Smooth muscle cell (in vitro differentiated cells): Measurements from ENCODE around the gene RNU6-1. TPM values are rescaled to one million over a fixed set of nuclear protein-coding genes. Genes with fewer than 3 reads are reported as not detected.

ENCODE experiments used
- DNase-seq: peaks from one replicate; lab custom pipeline; 2025; ENCODE audit not compliant: unreplicated experiment; lab: John Stamatoyannopoulos, UW
- H2AFZ ChIP-seq: fragments of 200-600 bp; sonication (generic); 2 replicates; pipeline ENCODE4 v1.6.0; 2016; ENCODE audit warnings: antibody characterized with exemption, low read depth, mild to moderate bottlenecking
- H3F3A ChIP-seq: fragments of 200-600 bp; sonication (generic); 2 replicates; pipeline ENCODE4 v1.6.0; 2017; ENCODE audit warnings: antibody characterized with exemption, low read depth
- H3K27ac ChIP-seq: fragments of 200-600 bp; sonication (generic); 2 replicates; pipeline ENCODE4 v1.5.1; 2016; ENCODE audit warnings: low read depth, mild to moderate bottlenecking
- H3K27me3 ChIP-seq: fragments of 200-600 bp; sonication (generic); 2 replicates; pipeline ENCODE4 v1.6.1; 2016; ENCODE audit warnings: low read depth, mild to moderate bottlenecking
- H3K36me3 ChIP-seq: fragments of 200-600 bp; sonication (generic); 2 replicates; pipeline ENCODE4 v1.5.1; 2016; ENCODE audit warnings: low read depth
- H3K4me1 ChIP-seq: fragments of 200-600 bp; sonication (generic); 2 replicates; pipeline ENCODE4 v1.5.1; 2016; ENCODE audit warnings: low read depth
- H3K4me2 ChIP-seq: fragments of 200-600 bp; sonication (generic); 2 replicates; pipeline ENCODE4 v1.6.0; 2016; ENCODE audit warnings: mild to moderate bottlenecking
- H3K4me3 ChIP-seq: fragments of 200-600 bp; sonication (generic); 2 replicates; pipeline ENCODE4 v1.5.1; 2016; ENCODE audit warnings: mild to moderate bottlenecking
- H3K79me2 ChIP-seq: fragments of 200-600 bp; sonication (generic); 2 replicates; pipeline ENCODE4 v1.6.0; 2016; ENCODE audit warnings: low read depth, mild to moderate bottlenecking
- H3K9ac ChIP-seq: fragments of 200-600 bp; sonication (generic); 2 replicates; pipeline ENCODE4 v1.6.0; 2016; ENCODE audit warnings: low read depth
- H3K9me3 ChIP-seq: fragments of 200-600 bp; sonication (generic); replicated peaks from 2 replicates; pipeline ENCODE4 v1.5.1; 2016; ENCODE audit warnings: low read depth
- H4K20me1 ChIP-seq: fragments of 200-600 bp; sonication (generic); 2 replicates; pipeline ENCODE4 v1.6.0; 2016; ENCODE audit warnings: low read depth
- WGBS: methylation state at CpG from one replicate; pipeline ENCODE4 v1.1.7; 2016; ENCODE audit warnings: low lambda C conversion rate; 5-methylcytosine and 5-hydroxymethylcytosine counted together
- polyA plus RNA-seq: library from polyadenylated mRNA; unstranded; fragments of >200 nt; fragmentation: Nextera tagmentation; extraction: Ambion mirVana; gene quantifications from 2 replicates; pipeline ENCODE4 v1.2.1, GENCODE V29; 2016
- total RNA-seq: library from RNA; depleted of rRNA; stranded (reverse); fragments of >200 nt; gene quantifications from 2 replicates; pipeline ENCODE4 v1.2.3, GENCODE V29; 2014
- TF ChIP-seq, protein P1 (sequence below): fragments of 200-600 bp; sonication (generic); IDR thresholded peaks from 2 replicates; pipeline ENCODE4 v1.5.1; 2017; ENCODE audit warnings: borderline replicate concordance, mild to moderate bottlenecking, antibody characterized with exemption; ENCODE audit not compliant: insufficient read depth, poor library complexity, severe bottlenecking

The RNU6-1 gene
- total and polyA plus RNA-seq, 2 experiments from 2014 or later, result not detected

DNA sequence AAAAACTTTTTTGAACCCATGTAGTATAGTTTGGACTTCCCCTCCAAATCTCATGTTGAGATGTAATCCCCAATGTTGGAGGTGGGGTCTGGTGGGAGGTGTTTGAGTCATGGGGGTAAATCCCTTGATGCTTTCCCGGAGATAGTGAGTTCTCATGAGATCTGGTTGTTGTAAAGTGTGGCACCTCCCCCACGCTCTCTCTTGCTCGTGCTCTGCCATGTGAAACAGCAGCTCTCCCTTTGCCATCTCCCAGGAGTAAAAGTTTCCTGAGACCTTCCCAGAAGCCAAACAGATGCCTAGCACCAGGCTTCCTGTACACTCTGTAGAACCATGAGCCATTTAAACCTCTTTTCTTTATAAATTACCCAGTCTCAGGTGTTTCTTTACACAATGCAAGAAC, 16.0 kb upstream of the RNU6-1 start:
- H3K9me3 ChIP-seq, result no peaks in the 10 kb centered on the region
- H2AFZ ChIP-seq, result no peak overlapping the region
- no peak overlapping the region for H3K4me2 ChIP-seq
- H3F3A ChIP-seq, result no peaks in the 10 kb centered on the region
- H3K79me2 ChIP-seq, result no peaks in the 10 kb centered on the region
- H3K4me1 ChIP-seq, result no peaks in the 10 kb centered on the region
- no peak for DNase-seq
- H3K27ac ChIP-seq, result peak overlapping the region; percentile 17
- no peak overlapping the region for H3K4me3 ChIP-seq
- H3K27me3 ChIP-seq, result no peaks in the 10 kb centered on the region
- WGBS, result 23% methylated on average over 3 of the region's 3 CpGs
- TF ChIP-seq, protein P1, sequence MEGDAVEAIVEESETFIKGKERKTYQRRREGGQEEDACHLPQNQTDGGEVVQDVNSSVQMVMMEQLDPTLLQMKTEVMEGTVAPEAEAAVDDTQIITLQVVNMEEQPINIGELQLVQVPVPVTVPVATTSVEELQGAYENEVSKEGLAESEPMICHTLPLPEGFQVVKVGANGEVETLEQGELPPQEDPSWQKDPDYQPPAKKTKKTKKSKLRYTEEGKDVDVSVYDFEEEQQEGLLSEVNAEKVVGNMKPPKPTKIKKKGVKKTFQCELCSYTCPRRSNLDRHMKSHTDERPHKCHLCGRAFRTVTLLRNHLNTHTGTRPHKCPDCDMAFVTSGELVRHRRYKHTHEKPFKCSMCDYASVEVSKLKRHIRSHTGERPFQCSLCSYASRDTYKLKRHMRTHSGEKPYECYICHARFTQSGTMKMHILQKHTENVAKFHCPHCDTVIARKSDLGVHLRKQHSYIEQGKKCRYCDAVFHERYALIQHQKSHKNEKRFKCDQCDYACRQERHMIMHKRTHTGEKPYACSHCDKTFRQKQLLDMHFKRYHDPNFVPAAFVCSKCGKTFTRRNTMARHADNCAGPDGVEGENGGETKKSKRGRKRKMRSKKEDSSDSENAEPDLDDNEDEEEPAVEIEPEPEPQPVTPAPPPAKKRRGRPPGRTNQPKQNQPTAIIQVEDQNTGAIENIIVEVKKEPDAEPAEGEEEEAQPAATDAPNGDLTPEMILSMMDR, result no peak
- H3K9ac ChIP-seq, result no peak overlapping the region
- no peaks in the 10 kb centered on the region for H3K36me3 ChIP-seq
- H4K20me1 ChIP-seq, result no peaks in the 10 kb centered on the region

DNA sequence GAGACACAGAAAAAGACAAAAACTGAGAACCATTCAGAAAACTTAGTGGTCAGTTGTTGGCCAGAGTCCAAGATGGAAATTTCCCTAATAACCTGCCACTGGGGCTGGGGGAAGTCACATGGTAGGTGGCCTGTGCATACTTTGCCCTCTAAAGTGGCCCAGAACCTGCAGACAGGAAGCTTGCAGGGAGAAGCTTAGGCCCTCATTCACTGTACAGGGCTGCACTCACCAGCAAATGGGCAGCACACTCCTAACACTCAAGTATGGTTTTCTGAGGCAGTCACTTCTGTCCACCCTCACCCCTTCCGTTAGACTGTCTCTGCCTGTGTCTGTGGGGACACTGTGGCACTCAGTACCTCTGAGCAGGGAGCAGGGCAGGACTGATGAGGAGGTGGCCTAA, 14.5 kb upstream of the RNU6-1 start:
- no peaks in the 10 kb centered on the region for H3K4me1 ChIP-seq
- no peaks in the 10 kb centered on the region for H3K36me3 ChIP-seq
- H3K27me3 ChIP-seq, result no peaks in the 10 kb centered on the region
- no peak overlapping the region for H3K9ac ChIP-seq
- H3K79me2 ChIP-seq, result no peaks in the 10 kb centered on the region
- no peak overlapping the region for H3K4me3 ChIP-seq
- WGBS, result 75% methylated on average over 1 of the region's 1 CpG
- TF ChIP-seq, protein P1, result no peak
- no peak overlapping the region for H2AFZ ChIP-seq
- no peak overlapping the region for H3K27ac ChIP-seq
- H4K20me1 ChIP-seq, result no peaks in the 10 kb centered on the region
- DNase-seq, result no peak
- H3K4me2 ChIP-seq, result no peak overlapping the region
- no peaks in the 10 kb centered on the region for H3K9me3 ChIP-seq
- H3F3A ChIP-seq, result no peaks in the 10 kb centered on the region

DNA sequence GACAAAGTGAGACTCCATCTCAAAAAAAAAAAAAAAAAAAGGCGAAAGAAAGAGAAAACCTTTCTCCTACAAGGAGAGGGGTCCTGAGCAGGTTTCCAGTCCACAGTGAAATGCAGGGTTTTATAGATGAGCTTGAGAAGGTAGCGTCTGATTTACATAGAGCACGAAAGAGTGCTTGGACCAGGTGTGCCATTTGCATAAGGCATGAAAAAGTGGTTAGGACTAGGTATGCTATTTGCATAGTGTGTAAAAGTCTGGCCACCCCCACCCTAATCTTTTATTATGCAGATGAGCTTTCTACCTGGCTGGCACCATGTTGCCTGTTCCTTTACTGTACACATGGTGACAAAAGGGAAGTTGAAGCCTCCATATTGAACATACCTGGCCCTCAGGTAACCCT, 13.6 kb upstream of the RNU6-1 start:
- WGBS, result 92% methylated on average over 3 of the region's 3 CpGs
- H3K4me1 ChIP-seq, result no peaks in the 10 kb centered on the region
- H3K9ac ChIP-seq, result no peak overlapping the region
- H3K36me3 ChIP-seq, result no peaks in the 10 kb centered on the region
- no peak overlapping the region for H2AFZ ChIP-seq
- TF ChIP-seq, protein P1, result no peak
- no peaks in the 10 kb centered on the region for H3F3A ChIP-seq
- no peak for DNase-seq
- H3K27ac ChIP-seq, result no peak overlapping the region
- H4K20me1 ChIP-seq, result no peaks in the 10 kb centered on the region
- H3K4me3 ChIP-seq, result no peak overlapping the region
- no peak overlapping the region for H3K4me2 ChIP-seq
- H3K79me2 ChIP-seq, result no peaks in the 10 kb centered on the region
- no peaks in the 10 kb centered on the region for H3K9me3 ChIP-seq
- no peaks in the 10 kb centered on the region for H3K27me3 ChIP-seq

GRCh38 chr15:67852418-67852817, 12.6 kb upstream of the RNU6-1 start:
- Histone ChIP-seq H3K4me3 (no peak overlapping the region), H3K27me3 (no peaks in the 10 kb centered on the region), H3K79me2 (no peaks in the 10 kb centered on the region), H3F3A (no peaks in the 10 kb centered on the region), H3K4me2 (no peak overlapping the region), H2AFZ (no peak overlapping the region), H3K4me1 (no peaks in the 10 kb centered on the region), H3K36me3 (no peaks in the 10 kb centered on the region), H3K9me3 (no peaks in the 10 kb centered on the region), H3K9ac (no peak overlapping the region), H3K27ac (no peak overlapping the region), H4K20me1 (no peaks in the 10 kb centered on the region)
- TF ChIP-seq, protein P1, result no peak
- 90% methylated on average over 3 of the region's 3 CpGs for WGBS
- DNase-seq, result no peak
